BLaER1 (cell line): ENCODE data around the gene GPR108.
A peak's percentile ranks its signal among the peaks of the same experiment; 100 is the strongest.
"Not testable (repeated sequence)": the region's sequence is repeated elsewhere in the genome, so short reads cannot be mapped to it uniquely, and the experiment has no call there.

ENCODE experiments used
- H3K27ac ChIP-seq: shearing (Covaris generic); formaldehyde crosslinking; 2 replicates; pipeline ENCODE4 v1.8.1; 2022
- H3K27me3 ChIP-seq: shearing (Covaris generic); formaldehyde crosslinking; 2 replicates; pipeline ENCODE4 v1.8.1; 2022
- H3K36me3 ChIP-seq: shearing (Covaris generic); formaldehyde crosslinking; 2 replicates; pipeline ENCODE4 v1.8.1; 2022
- H3K4me1 ChIP-seq: shearing (Covaris generic); formaldehyde crosslinking; 2 replicates; pipeline ENCODE4 v1.8.1; 2022
- H3K4me2 ChIP-seq: shearing (Covaris generic); formaldehyde crosslinking; 2 replicates; pipeline ENCODE4 v1.8.1; 2022
- H3K4me3 ChIP-seq: shearing (Covaris generic); formaldehyde crosslinking; 2 replicates; pipeline ENCODE4 v1.8.1; 2022
- H3K9ac ChIP-seq: shearing (Covaris generic); formaldehyde crosslinking; 2 replicates; pipeline ENCODE4 v1.8.1; 2022
- H3K9me3 ChIP-seq: shearing (Covaris generic); formaldehyde crosslinking; 2 replicates; pipeline ENCODE4 v1.8.1; 2022
- H4K20me1 ChIP-seq: shearing (Covaris generic); formaldehyde crosslinking; 2 replicates; pipeline ENCODE4 v1.8.1; 2022
- Cebpa-rat ChIP-seq: shearing (Covaris generic); IDR thresholded peaks from 2 replicates; pipeline ENCODE4 v1.8.1; 2022

GPR108 gene

DNA sequence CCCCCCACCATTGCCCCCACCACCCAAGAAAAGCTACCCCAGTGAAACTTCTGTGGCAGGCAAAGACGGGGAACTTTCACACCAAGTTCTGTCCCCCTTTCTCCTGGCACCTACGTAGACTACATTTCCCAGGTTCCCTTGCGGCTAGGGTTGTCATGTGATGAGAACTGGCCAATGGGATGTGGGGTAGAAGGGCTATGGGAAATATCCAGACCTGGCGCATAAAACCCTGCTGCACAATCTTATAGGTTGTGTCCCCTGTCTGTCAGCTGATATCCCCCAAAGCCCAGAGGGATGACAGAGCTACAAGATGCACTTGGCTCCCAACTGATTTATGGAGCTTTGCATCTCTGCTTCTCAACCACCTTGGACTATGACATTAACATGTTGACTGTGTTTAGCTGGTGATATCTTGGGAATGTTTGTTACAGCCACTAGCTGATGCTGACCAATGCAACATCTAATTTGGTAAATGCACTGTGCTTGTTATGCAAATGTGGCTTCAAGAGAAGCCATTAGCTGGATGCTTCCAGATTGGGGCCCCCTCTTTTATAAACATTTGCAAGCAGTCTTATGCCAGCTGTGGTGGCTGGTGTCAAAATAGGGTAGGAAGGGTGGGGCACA, 23.8 kb upstream of the GPR108 start:
- no peak overlapping the region for H3K27ac ChIP-seq
- H3K36me3 ChIP-seq: peaks cover 12% of the 10 kb centered on the region; the same call in 1 of the 2 replicates
- H4K20me1 ChIP-seq: no peaks in the 10 kb centered on the region
- no peak overlapping the region for H3K4me3 ChIP-seq
- no peaks in the 10 kb centered on the region for H3K9me3 ChIP-seq
- H3K4me1 ChIP-seq: peaks cover 21% of the 10 kb centered on the region
- TF ChIP-seq Cebpa-rat: no peak
- H3K4me2 ChIP-seq: no peak overlapping the region
- no peaks in the 10 kb centered on the region for H3K27me3 ChIP-seq
- no peak overlapping the region for H3K9ac ChIP-seq

GRCh38 chr19:6760606-6761005, 23.2 kb upstream of the GPR108 start:
- Histone ChIP-seq H3K27me3 (no peaks in the 10 kb centered on the region), H3K27ac (no peak overlapping the region), H3K9ac (no peak overlapping the region), H3K4me1 (peaks cover 15% of the 10 kb centered on the region), H3K4me2 (no peak overlapping the region), H3K4me3 (no peak overlapping the region), H3K9me3 (no peaks in the 10 kb centered on the region), H4K20me1 (no peaks in the 10 kb centered on the region), H3K36me3 (peaks cover 12% of the 10 kb centered on the region; the same call in 1 of the 2 replicates)
- no peak for TF ChIP-seq Cebpa-rat

DNA sequence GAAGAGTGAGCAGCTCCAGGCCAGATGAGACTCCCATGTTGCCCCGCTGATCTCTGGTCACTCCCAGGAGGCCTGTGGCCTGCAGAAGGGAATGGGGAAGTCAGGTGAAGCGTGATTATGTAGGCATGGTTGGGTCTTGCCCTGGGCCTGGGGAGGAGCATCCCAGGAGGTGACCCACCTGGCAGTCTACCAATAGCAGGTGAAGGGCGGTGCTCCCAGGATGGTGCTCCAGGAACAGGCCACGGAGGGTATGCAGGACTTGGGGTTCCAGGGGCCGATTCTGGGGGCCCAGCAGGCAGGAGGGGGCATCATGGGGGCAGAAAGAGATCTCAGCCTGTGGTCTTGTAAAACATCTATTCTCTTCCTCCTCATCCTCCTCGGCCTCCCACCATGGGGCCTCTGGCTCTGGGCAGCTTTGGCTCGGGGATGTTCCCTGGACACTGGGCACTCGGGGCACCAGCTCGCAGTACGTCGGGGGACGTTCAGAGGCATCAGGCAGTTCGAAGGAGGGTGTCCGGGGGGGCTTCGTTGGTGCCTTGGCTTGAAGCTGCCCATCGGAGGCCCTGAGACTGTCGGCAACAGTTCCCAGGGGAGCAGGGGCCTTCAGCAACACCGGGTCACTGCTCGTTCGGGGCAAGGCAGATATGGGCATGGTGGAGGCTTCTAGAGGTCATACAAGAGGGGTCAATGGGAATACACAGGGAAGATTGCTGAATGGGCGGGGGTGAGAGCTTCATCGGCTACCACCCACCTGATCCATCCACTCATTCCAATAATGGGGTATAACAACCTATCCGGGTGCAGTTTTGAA, 17.5 kb upstream of the GPR108 start:
- Histone ChIP-seq H3K4me3 (no peak overlapping the region), H3K4me2 (0 out of 2 replicates have a peak overlapping the region, but pooled peaks have one; percentile 93), H3K9me3 (no peaks in the 10 kb centered on the region), H3K27ac (no peak overlapping the region), H3K9ac (no peak overlapping the region), H3K4me1 (peaks cover 34% of the 10 kb centered on the region), H3K36me3 (peaks cover 36% of the 10 kb centered on the region), H4K20me1 (no peaks in the 10 kb centered on the region), H3K27me3 (no peaks in the 10 kb centered on the region)
- TF ChIP-seq Cebpa-rat: no peak

DNA sequence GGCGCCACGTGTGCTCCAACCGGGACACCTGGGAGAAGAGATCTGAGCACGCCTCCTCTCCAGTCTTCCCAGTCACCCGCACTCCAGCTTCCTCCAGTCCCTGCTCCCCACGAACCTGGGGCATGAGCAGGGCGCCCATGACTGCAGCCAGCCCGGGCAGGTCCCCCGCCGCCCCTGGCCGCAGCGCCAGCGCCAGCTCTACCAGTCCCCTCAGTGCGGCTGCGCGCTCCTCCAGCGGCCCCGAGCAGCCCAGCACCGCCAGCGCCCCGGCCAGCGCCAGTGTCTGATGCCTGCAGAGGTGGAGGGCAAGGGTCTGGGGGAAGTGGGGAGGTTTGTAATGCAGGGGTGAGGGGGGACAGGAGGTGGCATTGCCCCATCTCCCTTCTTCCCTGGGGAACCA, 16.8 kb upstream of the GPR108 start:
- peak overlapping the region; percentile 67; the same call in 1 of the 2 replicates for H3K4me3 ChIP-seq
- H3K27me3 ChIP-seq: no peaks in the 10 kb centered on the region
- H3K36me3 ChIP-seq: peaks cover 37% of the 10 kb centered on the region
- H3K4me1 ChIP-seq: peaks cover 34% of the 10 kb centered on the region
- peak overlapping the region; percentile 93; the same call in 1 of the 2 replicates for H3K4me2 ChIP-seq
- no peak overlapping the region for H3K27ac ChIP-seq
- no peaks in the 10 kb centered on the region for H4K20me1 ChIP-seq
- no peak for TF ChIP-seq Cebpa-rat
- H3K9me3 ChIP-seq: no peaks in the 10 kb centered on the region
- no peak overlapping the region for H3K9ac ChIP-seq

DNA sequence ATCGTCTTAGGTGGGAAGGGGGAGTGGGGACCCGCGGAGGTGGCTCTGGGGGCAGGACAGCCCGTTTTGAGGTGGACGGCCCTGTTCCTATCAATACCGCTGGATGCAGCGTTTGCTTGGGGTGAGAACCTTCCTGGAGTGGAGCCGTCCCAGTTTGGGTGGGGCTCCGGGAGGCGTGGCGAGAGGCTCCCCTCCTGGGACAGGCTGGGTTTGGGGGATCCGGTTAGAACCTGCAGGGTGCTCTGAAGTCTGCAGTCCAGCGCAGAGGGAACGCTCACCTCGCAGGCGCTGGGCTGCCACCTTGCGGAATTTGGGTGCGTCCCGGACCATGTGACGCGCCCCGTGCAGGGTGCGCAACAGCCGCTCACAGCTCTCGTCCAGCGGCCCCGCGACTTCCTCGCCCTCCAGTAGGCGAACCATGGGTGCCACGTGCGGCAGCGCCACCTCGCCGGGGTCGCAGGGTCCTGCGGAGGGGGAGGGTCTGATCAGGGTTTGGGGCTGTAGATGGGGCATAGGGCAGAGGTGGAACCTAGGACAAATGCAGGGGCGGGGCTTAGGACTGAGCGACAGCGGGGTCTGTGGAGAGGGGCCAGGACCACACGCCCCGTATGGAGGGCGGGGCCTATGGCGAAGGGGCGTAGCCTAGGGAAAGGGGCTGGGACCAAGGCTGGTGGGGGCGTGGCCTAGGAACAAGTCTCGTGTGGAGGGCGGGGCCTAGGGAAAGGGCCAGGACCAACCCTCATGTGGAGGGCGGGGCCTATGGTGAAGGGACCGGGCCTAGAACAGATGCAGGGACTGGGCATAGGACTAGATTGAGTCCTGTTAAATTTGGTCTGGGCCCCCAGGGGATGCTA, 16.0 kb upstream of the GPR108 start:
- no peaks in the 10 kb centered on the region for H3K27me3 ChIP-seq
- peaks cover 34% of the 10 kb centered on the region for H3K4me1 ChIP-seq
- no peaks in the 10 kb centered on the region for H3K9me3 ChIP-seq
- no peak for TF ChIP-seq Cebpa-rat
- peak overlapping the region; percentile 65 for H3K27ac ChIP-seq
- H3K4me3 ChIP-seq: peak overlapping the region; percentile 67
- H3K36me3 ChIP-seq: peaks cover 38% of the 10 kb centered on the region
- H3K4me2 ChIP-seq: peak overlapping the region; percentile 93
- H3K9ac ChIP-seq: peak overlapping the region; percentile 74
- no peaks in the 10 kb centered on the region for H4K20me1 ChIP-seq

GRCh38 chr19:6752256-6753177, 15.1 kb upstream of the GPR108 start:
- Histone ChIP-seq H3K4me1 (peaks cover 31% of the 10 kb centered on the region), H3K27ac (peak overlapping the region; percentile 65), H3K27me3 (no peaks in the 10 kb centered on the region), H4K20me1 (no peaks in the 10 kb centered on the region), H3K4me3 (peak overlapping the region; percentile 67), H3K9ac (peak overlapping the region; percentile 74), H3K9me3 (no peaks in the 10 kb centered on the region), H3K36me3 (peaks cover 44% of the 10 kb centered on the region), H3K4me2 (peak overlapping the region; percentile 93)
- no peak for TF ChIP-seq Cebpa-rat

DNA sequence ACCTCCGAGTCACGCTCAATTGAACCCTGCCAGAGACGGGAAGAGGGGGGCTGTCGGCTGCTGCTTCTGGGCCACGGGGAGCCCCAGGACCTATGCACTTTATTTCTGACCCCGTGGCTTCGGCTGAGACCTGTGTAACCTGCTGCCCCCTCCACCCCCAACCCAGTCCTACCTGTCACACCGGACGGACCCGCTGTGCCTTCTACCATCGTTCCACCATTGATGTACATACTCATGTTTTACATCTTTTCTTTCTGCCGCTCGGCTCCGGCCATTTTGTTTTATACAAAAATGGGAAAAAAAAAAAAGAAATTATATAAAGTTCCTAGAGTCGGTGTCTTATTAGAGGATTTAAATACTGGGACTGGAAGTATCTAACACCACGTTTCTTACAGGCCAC, 13.8 kb upstream of the GPR108 start:
- Histone ChIP-seq H3K27me3 (no peaks in the 10 kb centered on the region), H3K36me3 (peaks cover 58% of the 10 kb centered on the region)

GRCh38 chr19:6750062-6750461, 12.7 kb upstream of the GPR108 start:
- Histone ChIP-seq H3K27ac (no peak overlapping the region), H3K4me1 (peaks cover 20% of the 10 kb centered on the region), H3K36me3 (peaks cover 67% of the 10 kb centered on the region), H3K9ac (no peak overlapping the region), H3K4me3 (no peak overlapping the region), H3K4me2 (no peak overlapping the region), H3K27me3 (no peaks in the 10 kb centered on the region), H4K20me1 (no peaks in the 10 kb centered on the region), H3K9me3 (no peaks in the 10 kb centered on the region)
- no peak for TF ChIP-seq Cebpa-rat

More for the DNA sequence above, 13.8 kb upstream of the GPR108 start:
- H3K27ac ChIP-seq: no peak overlapping the region
- H4K20me1 ChIP-seq: no peaks in the 10 kb centered on the region
- H3K4me1 ChIP-seq: peaks cover 20% of the 10 kb centered on the region
- no peak overlapping the region for H3K4me2 ChIP-seq
- H3K9ac ChIP-seq: no peak overlapping the region
- H3K9me3 ChIP-seq: no peaks in the 10 kb centered on the region
- no peak overlapping the region for H3K4me3 ChIP-seq
- no peak for TF ChIP-seq Cebpa-rat

GRCh38 chr19:6748543-6748942, 11.2 kb upstream of the GPR108 start:
- not testable (repeated sequence) for H3K9ac ChIP-seq, H3K9me3 ChIP-seq, H3K27ac ChIP-seq, H4K20me1 ChIP-seq, H3K27me3 ChIP-seq, H3K4me2 ChIP-seq, H3K4me3 ChIP-seq
- peaks cover 10% of the 10 kb centered on the region for H3K4me1 ChIP-seq
- H3K36me3 ChIP-seq: peaks cover 82% of the 10 kb centered on the region
